ENCODE data around the gene LCTL.

The LCTL gene

GRCh38 chr15:66587020-66587419 lies 21.2 kb upstream of the LCTL start:
- TF ChIP-seq CTCF (conservative IDR thresholded peaks at IDR 0.05; ENCODE audit: control insufficient read depth, insufficient read depth, low read depth, low read length), result no peak
- H3K4me3 ChIP-seq (ENCODE audit: control insufficient read depth, low read depth, low read length), result no peak overlapping the region
- DNase-seq (ENCODE audit: low read depth), result no peak

- no peak for DNase-seq (ENCODE audit: low read depth)
- no peak overlapping the region for H3K4me3 ChIP-seq (ENCODE audit: control insufficient read depth, low read depth, low read length)
- TF ChIP-seq CTCF (conservative IDR thresholded peaks at IDR 0.05; ENCODE audit: control insufficient read depth, insufficient read depth, low read depth, low read length), result no peak
Measured at GRCh38 chr15:66586155-66586976, 20.6 kb upstream of the LCTL start.

GRCh38 chr15:66581972-66582537 lies 16.3 kb upstream of the LCTL start:
- TF ChIP-seq CTCF (conservative IDR thresholded peaks at IDR 0.05; ENCODE audit: control insufficient read depth, insufficient read depth, low read depth, low read length), result no peak
- H3K4me3 ChIP-seq (ENCODE audit: control insufficient read depth, low read depth, low read length), result no peak overlapping the region
- DNase-seq (ENCODE audit: low read depth), result no peak

GRCh38 chr15:66580643-66581042 lies 14.8 kb upstream of the LCTL start:
- H3K4me3 ChIP-seq (ENCODE audit: control insufficient read depth, low read depth, low read length), result no peak overlapping the region
- no peak for TF ChIP-seq CTCF (conservative IDR thresholded peaks at IDR 0.05; ENCODE audit: control insufficient read depth, insufficient read depth, low read depth, low read length)
- DNase-seq (ENCODE audit: low read depth), result peak; percentile 56

GRCh38 chr15:66578286-66578875 lies 12.6 kb upstream of the LCTL start:
- DNase-seq (ENCODE audit: low read depth), result peak; percentile 51
- TF ChIP-seq CTCF (conservative IDR thresholded peaks at IDR 0.05; ENCODE audit: control insufficient read depth, insufficient read depth, low read depth, low read length), result no peak
- no peak overlapping the region for H3K4me3 ChIP-seq (ENCODE audit: control insufficient read depth, low read depth, low read length)

- H3K4me3 ChIP-seq (ENCODE audit: control insufficient read depth, low read depth, low read length), result no peak overlapping the region
- DNase-seq (ENCODE audit: low read depth), result no peak
- TF ChIP-seq CTCF (conservative IDR thresholded peaks at IDR 0.05; ENCODE audit: control insufficient read depth, insufficient read depth, low read depth, low read length), result no peak
Measured at GRCh38 chr15:66574596-66574950, 8.8 kb upstream of the LCTL start.

All from fibroblast of mammary gland (primary cell).